Ishikawa (cell line): Measurements from ENCODE around the gene AP1S3.

Experiments used
- CEBPB ChIP-seq: IDR thresholded peaks from 2 replicates; pipeline ENCODE4 v1.6.1; 2012
- CREB1 ChIP-seq: IDR thresholded peaks from 2 replicates; pipeline ENCODE4 v1.6.1; 2012; ENCODE audit warnings: low read depth
- EGR1 ChIP-seq: IDR thresholded peaks from 2 replicates; pipeline ENCODE4 v1.6.1; 2012
- EP300 ChIP-seq: IDR thresholded peaks from 2 replicates; pipeline ENCODE4 v1.6.1; 2012; ENCODE audit warnings: borderline replicate concordance
- FOXM1 ChIP-seq: IDR thresholded peaks from 2 replicates; pipeline ENCODE4 v1.6.1; 2012; ENCODE audit warnings: low read depth, borderline replicate concordance
- MAX ChIP-seq: IDR thresholded peaks from 2 replicates; pipeline ENCODE4 v1.6.1; 2012
- NFIC ChIP-seq: IDR thresholded peaks from 2 replicates; pipeline ENCODE4 v1.6.1; 2012
- RAD21 ChIP-seq: IDR thresholded peaks from 2 replicates; pipeline ENCODE4 v1.6.1; 2012; ENCODE audit warnings: low read depth
- REST ChIP-seq: IDR thresholded peaks from 2 replicates; pipeline ENCODE4 v1.6.1; 2012; ENCODE audit warnings: low read depth, mild to moderate bottlenecking
- TAF1 ChIP-seq: IDR thresholded peaks from 2 replicates; pipeline ENCODE4 v1.6.1; 2012; ENCODE audit warnings: low read depth, mild to moderate bottlenecking
- TCF12 ChIP-seq: IDR thresholded peaks from 2 replicates; pipeline ENCODE4 v1.6.1; 2012; ENCODE audit warnings: low read depth
- TEAD4 ChIP-seq: IDR thresholded peaks from 2 replicates; pipeline ENCODE4 v1.6.1; 2012
- YY1 ChIP-seq: IDR thresholded peaks from 2 replicates; pipeline ENCODE4 v1.6.1; 2012; ENCODE audit warnings: low read depth
- ZBTB7A ChIP-seq: IDR thresholded peaks from 2 replicates; pipeline ENCODE4 v1.6.1; 2012; ENCODE audit warnings: low read depth
- TF ChIP-seq, protein P1 (sequence below): IDR thresholded peaks from 2 replicates; pipeline ENCODE4 v1.6.1; 2012

Gene AP1S3

DNA sequence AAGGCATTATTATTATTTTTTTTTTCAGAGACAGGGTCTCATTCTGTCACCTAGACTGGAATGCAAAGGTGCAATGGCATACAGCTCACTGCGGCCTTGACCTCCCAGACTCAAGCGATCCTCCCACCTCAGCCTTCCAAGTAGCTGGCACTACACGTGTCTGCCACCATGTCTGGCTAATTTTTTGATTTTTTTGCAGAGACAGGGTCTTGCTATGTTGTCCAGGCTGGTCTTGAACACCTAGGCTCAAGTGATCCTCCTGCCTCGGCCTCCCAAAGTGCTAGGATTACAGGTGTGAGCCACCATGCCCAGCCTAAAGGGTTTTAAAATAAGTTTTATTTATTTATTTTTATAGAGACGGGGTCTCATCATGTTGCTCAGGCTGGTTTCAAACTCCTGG lies 45.3 kb upstream of the AP1S3 start:
- no peak for TF ChIP-seq TCF12
- no peak for TF ChIP-seq NFIC
- no peak for TF ChIP-seq YY1
- no peak for TF ChIP-seq RAD21
- no peak for TF ChIP-seq TEAD4
- TF ChIP-seq, protein P1, sequence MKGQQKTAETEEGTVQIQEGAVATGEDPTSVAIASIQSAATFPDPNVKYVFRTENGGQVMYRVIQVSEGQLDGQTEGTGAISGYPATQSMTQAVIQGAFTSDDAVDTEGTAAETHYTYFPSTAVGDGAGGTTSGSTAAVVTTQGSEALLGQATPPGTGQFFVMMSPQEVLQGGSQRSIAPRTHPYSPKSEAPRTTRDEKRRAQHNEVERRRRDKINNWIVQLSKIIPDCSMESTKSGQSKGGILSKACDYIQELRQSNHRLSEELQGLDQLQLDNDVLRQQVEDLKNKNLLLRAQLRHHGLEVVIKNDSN: no peak
- no peak for TF ChIP-seq MAX
- TF ChIP-seq FOXM1: no peak
- TF ChIP-seq ZBTB7A: no peak
- TF ChIP-seq TAF1: no peak
- TF ChIP-seq REST: no peak
- no peak for TF ChIP-seq EGR1
- no peak for TF ChIP-seq CEBPB
- no peak for TF ChIP-seq EP300
- TF ChIP-seq CREB1: no peak

GRCh38 chr2:223880796-223881195 lies 43.4 kb upstream of the AP1S3 start:
- TF ChIP-seq REST (no peak), TEAD4 (no peak), YY1 (no peak), EGR1 (no peak), TCF12 (no peak), CEBPB (no peak)
- TF ChIP-seq, protein P1: no peak

GRCh38 chr2:223877721-223878410 lies 40.5 kb upstream of the AP1S3 start:
- no peak for TF ChIP-seq YY1
- no peak for TF ChIP-seq TAF1
- TF ChIP-seq CEBPB: no peak
- no peak for TF ChIP-seq TEAD4
- TF ChIP-seq TCF12: no peak
- no peak for TF ChIP-seq REST
- no peak for TF ChIP-seq CREB1
- TF ChIP-seq FOXM1: no peak
- TF ChIP-seq, protein P1: no peak
- TF ChIP-seq EGR1: no peak
- no peak for TF ChIP-seq RAD21
- no peak for TF ChIP-seq MAX
- no peak for TF ChIP-seq NFIC
- TF ChIP-seq ZBTB7A: no peak
- no peak for TF ChIP-seq EP300

- TF ChIP-seq EP300 (no peak), FOXM1 (no peak), TEAD4 (no peak), YY1 (no peak), CREB1 (no peak), EGR1 (no peak), ZBTB7A (no peak), TAF1 (no peak), CEBPB (no peak), NFIC (no peak), REST (no peak), RAD21 (no peak), TCF12 (no peak), MAX (no peak)
- TF ChIP-seq, protein P1: no peak
Observed at GRCh38 chr2:223873672-223874071, 36.3 kb upstream of the AP1S3 start.
